K562 (cell line): Measurements from ENCODE around the gene PHLDA3. TPM values are rescaled to one million over a fixed set of nuclear protein-coding genes. Genes with fewer than 3 reads are reported as not detected.
A peak's percentile ranks its signal among the peaks of the same experiment; 100 is the strongest.

ENCODE experiments used
- C11orf30 ChIP-seq: fragments of 450-650 bp; IDR thresholded peaks from 2 replicates; pipeline ENCODE4 v1.6.1; 2016; ENCODE audit warnings: low read depth, mild to moderate bottlenecking
- EHMT2 ChIP-seq: fragments of 450-650 bp; IDR thresholded peaks from 2 replicates; pipeline ENCODE4 v1.6.1; 2018; ENCODE audit warnings: antibody characterized with exemption
- ESRRA ChIP-seq: fragments of 450-650 bp; IDR thresholded peaks from 2 replicates; pipeline ENCODE4 v1.6.1; 2014; ENCODE audit warnings: low read depth, mild to moderate bottlenecking, moderate library complexity, borderline replicate concordance
- MAFG ChIP-seq: fragments of 450-650 bp; conservative IDR thresholded peaks from 2 replicates; pipeline ENCODE4 v1.6.1; 2016; ENCODE audit warnings: missing genetic modification characterization, missing compliant biosample characterization
- MAFK ChIP-seq: IDR thresholded peaks from 2 replicates; pipeline ENCODE4 v1.6.1; 2011; ENCODE audit warnings: low read length, improper control_type of control experiment
- MGA ChIP-seq: fragments of 450-650 bp; IDR thresholded peaks from 2 replicates; pipeline ENCODE4 v1.6.1; 2016; ENCODE audit warnings: mild to moderate bottlenecking, moderate library complexity
- MYNN ChIP-seq, 2 experiments: sonication (generic); formaldehyde crosslinking in 1 of 2; IDR thresholded peaks; 2 replicates each; pipeline versions ENCODE4 v1.5.0 to v1.6.1; 2016 to 2020; ENCODE audit warnings: antibody characterized with exemption in 1 of 2, missing genetic modification reagents in 1 of 2
- NR2C2 ChIP-seq, 2 experiments: fragments of 200-800 bp in 1 of 2; sonication (Bioruptor generic) in 1 of 2; sonication (generic) in 1 of 2; formaldehyde crosslinking in 1 of 2; IDR thresholded peaks; 2 replicates each; pipeline versions ENCODE4 v1.6.1 to v1.8.0; 2016 to 2022; ENCODE audit warnings: mild to moderate bottlenecking in 1 of 2, missing compliant biosample characterization in 1 of 2, missing genetic modification characterization in 1 of 2, missing genetic modification reagents in 1 of 2
- TCF7L2 ChIP-seq: fragments of 150-350 bp; IDR thresholded peaks from 2 replicates; pipeline ENCODE4 v1.6.1; 2016; ENCODE audit warnings: low read depth, mild to moderate bottlenecking, low read length, moderate library complexity
- ZNF316 ChIP-seq: fragments of 450-650 bp; IDR thresholded peaks from 2 replicates; pipeline ENCODE4 v1.6.1; 2016
- ZNF507 ChIP-seq: conservative IDR thresholded peaks from 2 replicates; pipeline ENCODE4 v1.6.1; 2017; ENCODE audit warnings: missing genetic modification characterization, missing compliant biosample characterization
- ZSCAN29 ChIP-seq: fragments of 450-650 bp; IDR thresholded peaks from 2 replicates; pipeline ENCODE4 v1.6.1; 2017
- polyA plus RNA-seq, 8 experiments: library from polyadenylated mRNA; depleted of rRNA in 4 of 8; stranded (reverse) in 5 of 8; unstranded in 3 of 8; fragments of >200 nt; fragmentation: Nextera tagmentation in 2 of 8; fragmentation: Illumina TruSeq in 1 of 8; extraction: Ambion mirVana in 2 of 8; extraction: Trizol in 1 of 8; gene quantifications; 2 replicates each; pipeline versions ENCODE4 v1.2.1 to v1.2.3, GENCODE V29; 2011 to 2014; ENCODE audit warnings: inconsistent platforms in 1 of 8, missing spikeins in 1 of 8
- total RNA-seq, 7 experiments: library from RNA; depleted of rRNA in 6 of 7; stranded (reverse); fragments of >200 nt in 6 of 7; fragmentation: Illumina TruSeq in 2 of 7; extraction: Trizol in 2 of 7; gene quantifications; 2 replicates each; pipeline versions ENCODE4 v1.2.1 to v1.2.3, GENCODE V29; 2011 to 2021; ENCODE audit warnings: low replicate concordance in 1 of 7
- TF ChIP-seq, protein P1 (sequence below), 2 experiments: IDR thresholded peaks in 1 of 2; conservative IDR thresholded peaks in 1 of 2; 2 replicates each; pipeline ENCODE4 v1.6.1; 2016; ENCODE audit warnings: low read depth in 2 of 2, mild to moderate bottlenecking in 1 of 2, missing compliant biosample characterization in 1 of 2, missing genetic modification characterization in 1 of 2, moderate library complexity in 1 of 2

The PHLDA3 gene
- total and polyA plus RNA-seq, 9 of the 15 experiments (the other 6 are each of a cell fraction or from before 2014, with no cell fraction given), result 0.11 to 0.27 TPM; not detected in 7

- TF ChIP-seq, protein P1, sequence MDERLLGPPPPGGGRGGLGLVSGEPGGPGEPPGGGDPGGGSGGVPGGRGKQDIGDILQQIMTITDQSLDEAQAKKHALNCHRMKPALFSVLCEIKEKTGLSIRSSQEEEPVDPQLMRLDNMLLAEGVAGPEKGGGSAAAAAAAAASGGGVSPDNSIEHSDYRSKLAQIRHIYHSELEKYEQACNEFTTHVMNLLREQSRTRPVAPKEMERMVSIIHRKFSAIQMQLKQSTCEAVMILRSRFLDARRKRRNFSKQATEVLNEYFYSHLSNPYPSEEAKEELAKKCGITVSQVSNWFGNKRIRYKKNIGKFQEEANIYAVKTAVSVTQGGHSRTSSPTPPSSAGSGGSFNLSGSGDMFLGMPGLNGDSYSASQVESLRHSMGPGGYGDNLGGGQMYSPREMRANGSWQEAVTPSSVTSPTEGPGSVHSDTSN (CRISPR knock-in tag; IDR thresholded peaks at IDR 0.05; ENCODE audit: low read depth), result no peak
- TF ChIP-seq, protein P1 (tag; conservative IDR thresholded peaks at IDR 0.05; ENCODE audit: low read depth), result peak; percentile 28; the same call in 1 of the 2 replicates
- 0 out of 2 replicates have a peak, but pooled peaks have one; percentile 52 for TF ChIP-seq ESRRA
- peak; percentile 62; the same call in 1 of the 2 replicates for TF ChIP-seq C11orf30
- no peak for TF ChIP-seq EHMT2
- no peak for TF ChIP-seq MGA
- no peak for TF ChIP-seq NR2C2 (CRISPR knock-in tag; IDR thresholded peaks at IDR 0.05)
- peak; percentile 67; the same call in 1 of the 2 replicates for TF ChIP-seq NR2C2 (tag; IDR thresholded peaks at IDR 0.05)
- TF ChIP-seq MYNN (IDR thresholded peaks at IDR 0.05), result no peak
- no peak for TF ChIP-seq MYNN (CRISPR knock-in tag; IDR thresholded peaks at IDR 0.05)
- TF ChIP-seq TCF7L2, result no peak
- peak; percentile 46; the same call in 1 of the 2 replicates for TF ChIP-seq MAFG (tag)
- no peak for TF ChIP-seq ZSCAN29
- TF ChIP-seq ZNF316, result peak; percentile 58
- TF ChIP-seq ZNF507 (tag), result no peak
- peak; percentile 25; the same call in 1 of the 2 replicates for TF ChIP-seq MAFK
Measured at GRCh38 chr1:201488830-201489589, 20.0 kb upstream of the PHLDA3 start (continued).
